Measurements from ENCODE around the gene HSD11B2.
A peak's percentile ranks its signal among the peaks of the same experiment; 100 is the strongest.

The HSD11B2 gene

GRCh38 chr16:67428146-67428731 lies 2.7 kb upstream of the HSD11B2 start:
- TF ChIP-seq, protein P1, sequence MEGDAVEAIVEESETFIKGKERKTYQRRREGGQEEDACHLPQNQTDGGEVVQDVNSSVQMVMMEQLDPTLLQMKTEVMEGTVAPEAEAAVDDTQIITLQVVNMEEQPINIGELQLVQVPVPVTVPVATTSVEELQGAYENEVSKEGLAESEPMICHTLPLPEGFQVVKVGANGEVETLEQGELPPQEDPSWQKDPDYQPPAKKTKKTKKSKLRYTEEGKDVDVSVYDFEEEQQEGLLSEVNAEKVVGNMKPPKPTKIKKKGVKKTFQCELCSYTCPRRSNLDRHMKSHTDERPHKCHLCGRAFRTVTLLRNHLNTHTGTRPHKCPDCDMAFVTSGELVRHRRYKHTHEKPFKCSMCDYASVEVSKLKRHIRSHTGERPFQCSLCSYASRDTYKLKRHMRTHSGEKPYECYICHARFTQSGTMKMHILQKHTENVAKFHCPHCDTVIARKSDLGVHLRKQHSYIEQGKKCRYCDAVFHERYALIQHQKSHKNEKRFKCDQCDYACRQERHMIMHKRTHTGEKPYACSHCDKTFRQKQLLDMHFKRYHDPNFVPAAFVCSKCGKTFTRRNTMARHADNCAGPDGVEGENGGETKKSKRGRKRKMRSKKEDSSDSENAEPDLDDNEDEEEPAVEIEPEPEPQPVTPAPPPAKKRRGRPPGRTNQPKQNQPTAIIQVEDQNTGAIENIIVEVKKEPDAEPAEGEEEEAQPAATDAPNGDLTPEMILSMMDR (conservative IDR thresholded peaks at IDR 0.05): peak; percentile 92
- TF ChIP-seq ZFX (IDR thresholded peaks at IDR 0.05): no peak
- H3K27ac ChIP-seq: peak overlapping the region; percentile 94

- no peak for TF ChIP-seq ZFX (IDR thresholded peaks at IDR 0.05)
- TF ChIP-seq, protein P1 (conservative IDR thresholded peaks at IDR 0.05): no peak
- H3K27ac ChIP-seq: peak overlapping the region; percentile 94
Observed at GRCh38 chr16:67429053-67429798, 1.7 kb upstream of the HSD11B2 start.

DNA sequence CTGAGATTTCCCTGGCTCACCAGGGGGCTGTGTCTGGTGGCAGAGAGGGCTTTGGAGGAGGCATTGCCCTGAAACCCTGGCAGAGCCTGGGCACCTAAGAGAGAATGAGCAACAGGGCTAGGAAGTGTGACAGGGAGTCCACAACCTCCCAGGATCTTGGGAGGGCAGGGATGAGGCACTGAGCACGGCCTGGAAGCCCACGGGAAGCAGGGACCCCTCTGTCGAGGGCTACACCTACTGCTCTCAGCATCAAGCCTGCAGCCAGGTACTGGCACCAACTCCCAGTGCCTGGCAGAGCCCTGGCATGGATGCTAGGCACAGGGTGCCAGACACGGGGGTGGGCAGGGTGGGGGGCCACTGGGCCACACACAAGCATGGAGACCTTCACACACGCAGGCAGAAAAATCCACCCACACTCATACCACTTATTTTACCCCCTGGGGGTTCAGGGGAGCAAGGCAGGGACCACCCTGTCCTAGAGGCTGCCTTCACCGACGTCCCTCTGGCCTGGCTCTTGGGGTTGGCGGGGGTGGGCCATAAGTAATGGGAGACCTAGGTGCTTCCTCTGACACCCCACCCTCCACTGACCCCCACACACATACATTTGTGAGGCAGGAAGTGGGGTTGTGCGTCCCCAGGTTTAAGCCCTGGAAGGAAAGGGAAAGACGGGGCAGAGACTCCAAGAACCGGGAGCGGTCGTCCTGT lies 970 bp upstream of the HSD11B2 start:
- TF ChIP-seq ZFX (IDR thresholded peaks at IDR 0.05): no peak
- TF ChIP-seq, protein P1 (conservative IDR thresholded peaks at IDR 0.05): no peak
- H3K27ac ChIP-seq: peak overlapping the region; percentile 94

DNA sequence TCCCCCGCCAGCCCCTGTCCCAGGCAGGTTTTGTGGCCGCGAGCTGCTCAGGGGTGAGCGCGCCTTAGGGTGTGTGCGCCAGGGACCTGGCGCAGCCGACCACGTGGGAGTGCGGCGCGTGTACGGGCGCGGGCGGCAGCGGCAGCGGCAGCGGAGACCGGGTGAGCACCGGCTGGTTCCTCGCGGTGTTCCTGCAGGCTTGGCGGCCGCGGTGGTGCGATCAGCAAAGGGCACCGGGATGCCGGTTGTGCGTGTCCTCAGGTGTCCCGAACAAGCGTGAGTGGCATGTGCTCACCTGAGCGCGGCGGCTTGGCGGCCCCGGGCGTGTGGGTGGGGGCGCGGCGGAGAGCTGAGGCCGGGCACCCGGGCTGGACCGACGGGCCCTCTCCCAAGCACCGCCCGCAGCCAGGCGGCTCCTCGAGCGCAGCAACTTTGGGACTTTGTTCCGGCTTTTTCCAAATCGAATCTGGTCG lies 381 bp upstream of the HSD11B2 start:
- peak overlapping the region; percentile 94 for H3K27ac ChIP-seq
- TF ChIP-seq ZFX (IDR thresholded peaks at IDR 0.05): no peak
- TF ChIP-seq, protein P1 (conservative IDR thresholded peaks at IDR 0.05): no peak

GRCh38 chr16:67431775-67432505 lies 1.0 kb downstream of the HSD11B2 start:
- H3K27ac ChIP-seq: peak overlapping the region; percentile 94
- TF ChIP-seq, protein P1 (conservative IDR thresholded peaks at IDR 0.05): no peak
- TF ChIP-seq ZFX (IDR thresholded peaks at IDR 0.05): no peak

DNA sequence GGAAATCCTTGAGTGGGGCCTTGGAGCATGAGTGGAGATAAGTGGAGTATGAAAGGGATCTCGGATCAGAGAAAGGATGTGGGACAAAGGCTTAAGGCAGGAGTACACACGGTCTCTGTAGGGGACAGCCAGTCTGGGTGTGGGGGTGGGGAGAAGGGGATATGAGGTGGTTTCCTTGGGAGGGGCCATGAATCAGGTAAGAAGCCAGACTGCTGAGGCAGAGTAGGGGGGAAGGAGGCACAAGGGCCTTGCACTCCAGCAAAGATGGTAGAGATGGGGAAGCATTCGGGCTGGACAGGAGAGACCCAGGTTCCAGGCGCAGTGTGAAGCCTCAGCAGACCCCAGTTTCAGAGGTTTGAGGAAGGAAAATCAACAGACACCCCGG lies 1.6 kb downstream of the HSD11B2 start:
- TF ChIP-seq ZFX (IDR thresholded peaks at IDR 0.05): no peak
- TF ChIP-seq, protein P1 (conservative IDR thresholded peaks at IDR 0.05): no peak
- H3K27ac ChIP-seq: peak overlapping the region; percentile 94
